WTC11 (cell line): ENCODE data around the gene NIN. TPM values are rescaled to one million over a fixed set of nuclear protein-coding genes. Genes with fewer than 3 reads are reported as not detected.

Source experiments
- ATAC-seq: fragments of 200-7000 bp; cut with Tn5 transposase; 2 replicates; pipeline ENCODE4 v1.10.0; 2021; ENCODE audit warnings: mild to moderate bottlenecking, moderate library complexity
- CTCF ChIA-PET: fragments of 300-600 bp; sonication (Branson Sonifier 250); formaldehyde crosslinking; loops from one replicate; lab custom pipeline; 2021; ENCODE audit warnings: antibody characterized with exemption; lab: Charles Lee
- POLR2A ChIA-PET: fragments of 350-600 bp; sonication (Branson Sonifier 250); formaldehyde crosslinking; loops from one replicate; lab custom pipeline; 2021; ENCODE audit warnings: antibody characterized with exemption; lab: Charles Lee
- DNase-seq: peaks from one replicate; pipeline ENCODE4 v3.0.0; 2021; ENCODE audit warnings: low spot score
- H3K27ac Mint-ChIP-seq: 2 replicates; pipeline ENCODE4 v1.8.0; 2021; ENCODE audit warnings: mixed read lengths
- H3K27me3 Mint-ChIP-seq: 2 replicates; pipeline ENCODE4 v1.8.0; 2021; ENCODE audit warnings: low read depth, mild to moderate bottlenecking, moderate library complexity, mixed read lengths
- H3K36me3 Mint-ChIP-seq: 2 replicates; pipeline ENCODE4 v1.8.0; 2021; ENCODE audit warnings: mixed read lengths
- H3K4me1 Mint-ChIP-seq: 2 replicates; pipeline ENCODE4 v1.8.0; 2022; ENCODE audit warnings: mixed read lengths
- H3K4me3 Mint-ChIP-seq: 2 replicates; pipeline ENCODE4 v1.8.0; 2021; ENCODE audit warnings: mild to moderate bottlenecking, moderate library complexity, mixed read lengths
- H3K9me3 Mint-ChIP-seq: 2 replicates; pipeline ENCODE4 v1.8.0; 2021; ENCODE audit warnings: mixed read lengths
- ATF2 ChIP-seq: sonication (generic); formaldehyde crosslinking; IDR thresholded peaks from 2 replicates; pipeline ENCODE4 v1.8.1; 2022; ENCODE audit warnings: low read depth, missing genetic modification reagents, borderline replicate concordance
- CREM ChIP-seq: sonication (generic); formaldehyde crosslinking; IDR thresholded peaks from 2 replicates; pipeline ENCODE4 v1.8.1; 2022; ENCODE audit warnings: mild to moderate bottlenecking, missing genetic modification reagents, moderate library complexity
- E2F1 ChIP-seq: sonication (generic); formaldehyde crosslinking; IDR thresholded peaks from 2 replicates; pipeline ENCODE4 v1.8.0; 2022; ENCODE audit warnings: mild to moderate bottlenecking, missing genetic modification reagents
- ERG ChIP-seq: fragments of 250-450 bp; sonication (Bioruptor Pico); IDR thresholded peaks from 2 replicates; pipeline ENCODE4 v1.8.0; 2021; ENCODE audit warnings: mild to moderate bottlenecking
- GTF2I ChIP-seq: fragments of 250-450 bp; sonication (Bioruptor Pico); conservative IDR thresholded peaks from 2 replicates; pipeline ENCODE4 v1.4.0; 2021; ENCODE audit warnings: mild to moderate bottlenecking
- HMGXB4 ChIP-seq: sonication (generic); formaldehyde crosslinking; IDR thresholded peaks from 2 replicates; pipeline ENCODE4 v1.8.1; 2023; ENCODE audit warnings: mild to moderate bottlenecking, moderate library complexity, missing genetic modification reagents
- MAX ChIP-seq: sonication (generic); formaldehyde crosslinking; IDR thresholded peaks from 2 replicates; pipeline ENCODE4 v1.8.0; 2022; ENCODE audit warnings: mild to moderate bottlenecking, missing genetic modification reagents
- NR1H2 ChIP-seq: sonication (generic); formaldehyde crosslinking; IDR thresholded peaks from 2 replicates; pipeline ENCODE4 v1.9.0; 2021; ENCODE audit warnings: mild to moderate bottlenecking, moderate library complexity, missing genetic modification reagents
- NR2C2 ChIP-seq: sonication (generic); formaldehyde crosslinking; IDR thresholded peaks from 2 replicates; pipeline ENCODE4 v1.8.0; 2022; ENCODE audit warnings: mild to moderate bottlenecking, missing genetic modification reagents
- OVOL2 ChIP-seq: fragments of 250-450 bp; sonication (Bioruptor Pico); IDR thresholded peaks from 2 replicates; pipeline ENCODE4 v1.9.0; 2021; ENCODE audit warnings: mild to moderate bottlenecking, borderline replicate concordance
- PRRX2 ChIP-seq: fragments of 250-450 bp; sonication (Bioruptor Pico); IDR thresholded peaks from 2 replicates; pipeline ENCODE4 v1.8.0; 2021; ENCODE audit warnings: mild to moderate bottlenecking
- TP53 ChIP-seq: sonication (generic); formaldehyde crosslinking; IDR thresholded peaks from 2 replicates; pipeline ENCODE4 v1.8.1; 2023; ENCODE audit warnings: mild to moderate bottlenecking, missing genetic modification reagents
- ZMAT4 ChIP-seq: fragments of 250-450 bp; sonication (Bioruptor Pico); IDR thresholded peaks from 2 replicates; pipeline ENCODE4 v1.9.0; 2021; ENCODE audit warnings: mild to moderate bottlenecking
- ZNF138 ChIP-seq: sonication (generic); formaldehyde crosslinking; conservative IDR thresholded peaks from 2 replicates; pipeline ENCODE4 v1.8.1; 2022; ENCODE audit warnings: mild to moderate bottlenecking, moderate library complexity, missing genetic modification reagents
- ZNF317 ChIP-seq: sonication (generic); formaldehyde crosslinking; IDR thresholded peaks from 2 replicates; pipeline ENCODE4 v1.8.1; 2023; ENCODE audit warnings: low read depth, mild to moderate bottlenecking, moderate library complexity, missing genetic modification reagents, borderline replicate concordance
- ZNF532 ChIP-seq: fragments of 250-450 bp; sonication (Bioruptor Pico); IDR thresholded peaks from 2 replicates; pipeline ENCODE4 v1.9.0; 2021; ENCODE audit warnings: mild to moderate bottlenecking, borderline replicate concordance
- ZNF671 ChIP-seq: fragments of 250-450 bp; sonication (Bioruptor Pico); IDR thresholded peaks from 2 replicates; pipeline ENCODE4 v1.8.0; 2021; ENCODE audit warnings: mild to moderate bottlenecking
- total RNA-seq: library from RNA; stranded (reverse); gene quantifications from 3 replicates; pipeline ENCODE4 v1.2.3, GENCODE V29; 2021

The NIN gene
- total RNA-seq, 1 experiment from 2014 or later: 23.8 TPM

GRCh38 chr14:50670196-50670865 is 160.6 kb downstream of the NIN start:
- DNase-seq: no peak
- peak; percentile 29 for ATAC-seq
- TF ChIP-seq TP53 (CRISPR knock-in tag): no peak
- no peak for TF ChIP-seq ATF2 (CRISPR knock-in tag)
- no peak for TF ChIP-seq ZNF317
- TF ChIP-seq PRRX2: no peak
- TF ChIP-seq ZNF532 (CRISPR knock-in tag): no peak
- TF ChIP-seq ZMAT4 (CRISPR knock-in tag): no peak
- no peak for TF ChIP-seq CREM
- TF ChIP-seq OVOL2 (CRISPR knock-in tag): no peak
- no peak for TF ChIP-seq MAX (CRISPR knock-in tag)
- TF ChIP-seq ZNF671 (CRISPR knock-in tag): no peak
- TF ChIP-seq HMGXB4 (CRISPR knock-in tag): no peak
- no peak for TF ChIP-seq ZNF138 (CRISPR knock-in tag)
- no peak for TF ChIP-seq NR1H2
- no peak for TF ChIP-seq ERG (CRISPR knock-in tag)
- TF ChIP-seq GTF2I: no peak
- no peak for TF ChIP-seq NR2C2 (CRISPR knock-in tag)
- TF ChIP-seq E2F1: no peak
- TF ChIP-seq, all 79 proteins: peak for 0
- Mint-ChIP-seq H3K4me3 (peak overlapping the region; percentile 18; the same call in 1 of the 2 replicates), H3K27me3 (no peaks in the 10 kb centered on the region), H3K9me3 (no peaks in the 10 kb centered on the region), H3K27ac (no peak overlapping the region), H3K4me1 (peaks cover 11% of the 10 kb centered on the region), H3K36me3 (peaks cover under 1% of the 10 kb centered on the region; the same call in 1 of the 2 replicates)
- ChIA-PET POLR2A (no interaction called here), CTCF (interaction anchor here (1.8 kb wide), 1 partner anchor 110 kb away, joined by 4 read pairs; the partner anchor contains the start of gene ATL1)

Other genes starting within 250 kb of the NIN start
- 59.9 to 64.1 TPM (median 61.0 TPM) in 3 replicates for gene SAV1, start 162.9 kb downstream of the NIN start, total RNA-seq
- 145 to 156 TPM (median 146 TPM) in 3 replicates for gene ABHD12B, start 40.9 kb upstream of the NIN start, total RNA-seq
- 81.0 to 107 TPM (median 101 TPM) in 3 replicates for gene PYGL, start 113.3 kb upstream of the NIN start, total RNA-seq